WTC11 (cell line): ENCODE measurements around the gene EPS8L2.

Experiments used
- AR ChIP-seq: fragments of 250-450 bp; sonication (Bioruptor Pico); IDR thresholded peaks from 2 replicates; pipeline ENCODE4 v1.9.0; 2021; ENCODE audit warnings: mild to moderate bottlenecking
- CREB1 ChIP-seq: sonication (generic); formaldehyde crosslinking; IDR thresholded peaks from 2 replicates; pipeline ENCODE4 v1.8.0; 2023; ENCODE audit warnings: mild to moderate bottlenecking, missing genetic modification reagents
- ESRRA ChIP-seq: sonication (generic); formaldehyde crosslinking; IDR thresholded peaks from 2 replicates; pipeline ENCODE4 v1.8.1; 2022; ENCODE audit warnings: mild to moderate bottlenecking, missing genetic modification reagents, borderline replicate concordance
- FOXP4 ChIP-seq: sonication (generic); formaldehyde crosslinking; IDR thresholded peaks from 2 replicates; pipeline ENCODE4 v1.8.0; 2022; ENCODE audit warnings: mild to moderate bottlenecking, missing genetic modification reagents
- IRF2 ChIP-seq: sonication (generic); formaldehyde crosslinking; IDR thresholded peaks from 2 replicates; pipeline ENCODE4 v1.8.0; 2022; ENCODE audit warnings: low read depth, missing genetic modification reagents, borderline replicate concordance
- KAT7 ChIP-seq: sonication (generic); formaldehyde crosslinking; IDR thresholded peaks from 2 replicates; pipeline ENCODE4 v1.8.1; 2023; ENCODE audit warnings: missing genetic modification reagents, mild to moderate bottlenecking, borderline replicate concordance
- SMAD3 ChIP-seq: sonication (generic); formaldehyde crosslinking; IDR thresholded peaks from 2 replicates; pipeline ENCODE4 v1.8.0; 2022; ENCODE audit warnings: missing genetic modification reagents, mild to moderate bottlenecking, borderline replicate concordance
- SP1 ChIP-seq: sonication (generic); formaldehyde crosslinking; conservative IDR thresholded peaks from 2 replicates; pipeline ENCODE4 v1.8.1; 2022; ENCODE audit warnings: missing genetic modification reagents
- TEAD4 ChIP-seq: sonication (generic); formaldehyde crosslinking; IDR thresholded peaks from 2 replicates; pipeline ENCODE4 v1.8.0; 2022; ENCODE audit warnings: mild to moderate bottlenecking, missing genetic modification reagents
- ZBTB21 ChIP-seq: sonication (generic); formaldehyde crosslinking; IDR thresholded peaks from 2 replicates; pipeline ENCODE4 v1.8.1; 2023; ENCODE audit warnings: mild to moderate bottlenecking, missing genetic modification reagents, borderline replicate concordance
- TF ChIP-seq, protein P1 (sequence below): sonication (generic); formaldehyde crosslinking; IDR thresholded peaks from 2 replicates; pipeline ENCODE4 v1.8.0; 2022; ENCODE audit warnings: mild to moderate bottlenecking, missing genetic modification reagents
- TF ChIP-seq, protein P2 (sequence below): fragments of 200-600 bp; IDR thresholded peaks from 2 replicates; pipeline ENCODE4 v1.8.0; 2022; ENCODE audit warnings: antibody characterized with exemption
- TF ChIP-seq, protein P3 (sequence below): sonication (generic); formaldehyde crosslinking; conservative IDR thresholded peaks from 2 replicates; pipeline ENCODE4 v1.8.1; 2023; ENCODE audit warnings: mild to moderate bottlenecking, low read depth, missing genetic modification reagents, moderate library complexity
- TF ChIP-seq, protein P4 (sequence below): sonication (generic); formaldehyde crosslinking; IDR thresholded peaks from 2 replicates; pipeline ENCODE4 v1.8.0; 2022; ENCODE audit warnings: missing genetic modification reagents

- TF ChIP-seq, protein P1, sequence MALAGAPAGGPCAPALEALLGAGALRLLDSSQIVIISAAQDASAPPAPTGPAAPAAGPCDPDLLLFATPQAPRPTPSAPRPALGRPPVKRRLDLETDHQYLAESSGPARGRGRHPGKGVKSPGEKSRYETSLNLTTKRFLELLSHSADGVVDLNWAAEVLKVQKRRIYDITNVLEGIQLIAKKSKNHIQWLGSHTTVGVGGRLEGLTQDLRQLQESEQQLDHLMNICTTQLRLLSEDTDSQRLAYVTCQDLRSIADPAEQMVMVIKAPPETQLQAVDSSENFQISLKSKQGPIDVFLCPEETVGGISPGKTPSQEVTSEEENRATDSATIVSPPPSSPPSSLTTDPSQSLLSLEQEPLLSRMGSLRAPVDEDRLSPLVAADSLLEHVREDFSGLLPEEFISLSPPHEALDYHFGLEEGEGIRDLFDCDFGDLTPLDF (CRISPR knock-in tag) = no peak
- TF ChIP-seq SMAD3 (CRISPR knock-in tag) = no peak
- TF ChIP-seq TEAD4 (CRISPR knock-in tag) = no peak
- TF ChIP-seq, protein P2, sequence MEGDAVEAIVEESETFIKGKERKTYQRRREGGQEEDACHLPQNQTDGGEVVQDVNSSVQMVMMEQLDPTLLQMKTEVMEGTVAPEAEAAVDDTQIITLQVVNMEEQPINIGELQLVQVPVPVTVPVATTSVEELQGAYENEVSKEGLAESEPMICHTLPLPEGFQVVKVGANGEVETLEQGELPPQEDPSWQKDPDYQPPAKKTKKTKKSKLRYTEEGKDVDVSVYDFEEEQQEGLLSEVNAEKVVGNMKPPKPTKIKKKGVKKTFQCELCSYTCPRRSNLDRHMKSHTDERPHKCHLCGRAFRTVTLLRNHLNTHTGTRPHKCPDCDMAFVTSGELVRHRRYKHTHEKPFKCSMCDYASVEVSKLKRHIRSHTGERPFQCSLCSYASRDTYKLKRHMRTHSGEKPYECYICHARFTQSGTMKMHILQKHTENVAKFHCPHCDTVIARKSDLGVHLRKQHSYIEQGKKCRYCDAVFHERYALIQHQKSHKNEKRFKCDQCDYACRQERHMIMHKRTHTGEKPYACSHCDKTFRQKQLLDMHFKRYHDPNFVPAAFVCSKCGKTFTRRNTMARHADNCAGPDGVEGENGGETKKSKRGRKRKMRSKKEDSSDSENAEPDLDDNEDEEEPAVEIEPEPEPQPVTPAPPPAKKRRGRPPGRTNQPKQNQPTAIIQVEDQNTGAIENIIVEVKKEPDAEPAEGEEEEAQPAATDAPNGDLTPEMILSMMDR = no peak
- TF ChIP-seq CREB1 (CRISPR knock-in tag) = no peak
- TF ChIP-seq ZBTB21 (CRISPR knock-in tag) = no peak
- no peak for TF ChIP-seq SP1
- TF ChIP-seq, protein P3, sequence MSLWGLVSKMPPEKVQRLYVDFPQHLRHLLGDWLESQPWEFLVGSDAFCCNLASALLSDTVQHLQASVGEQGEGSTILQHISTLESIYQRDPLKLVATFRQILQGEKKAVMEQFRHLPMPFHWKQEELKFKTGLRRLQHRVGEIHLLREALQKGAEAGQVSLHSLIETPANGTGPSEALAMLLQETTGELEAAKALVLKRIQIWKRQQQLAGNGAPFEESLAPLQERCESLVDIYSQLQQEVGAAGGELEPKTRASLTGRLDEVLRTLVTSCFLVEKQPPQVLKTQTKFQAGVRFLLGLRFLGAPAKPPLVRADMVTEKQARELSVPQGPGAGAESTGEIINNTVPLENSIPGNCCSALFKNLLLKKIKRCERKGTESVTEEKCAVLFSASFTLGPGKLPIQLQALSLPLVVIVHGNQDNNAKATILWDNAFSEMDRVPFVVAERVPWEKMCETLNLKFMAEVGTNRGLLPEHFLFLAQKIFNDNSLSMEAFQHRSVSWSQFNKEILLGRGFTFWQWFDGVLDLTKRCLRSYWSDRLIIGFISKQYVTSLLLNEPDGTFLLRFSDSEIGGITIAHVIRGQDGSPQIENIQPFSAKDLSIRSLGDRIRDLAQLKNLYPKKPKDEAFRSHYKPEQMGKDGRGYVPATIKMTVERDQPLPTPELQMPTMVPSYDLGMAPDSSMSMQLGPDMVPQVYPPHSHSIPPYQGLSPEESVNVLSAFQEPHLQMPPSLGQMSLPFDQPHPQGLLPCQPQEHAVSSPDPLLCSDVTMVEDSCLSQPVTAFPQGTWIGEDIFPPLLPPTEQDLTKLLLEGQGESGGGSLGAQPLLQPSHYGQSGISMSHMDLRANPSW (CRISPR knock-in tag) = no peak
- TF ChIP-seq IRF2 = no peak
- no peak for TF ChIP-seq KAT7 (CRISPR knock-in tag)
- TF ChIP-seq AR = no peak
- TF ChIP-seq, protein P4, sequence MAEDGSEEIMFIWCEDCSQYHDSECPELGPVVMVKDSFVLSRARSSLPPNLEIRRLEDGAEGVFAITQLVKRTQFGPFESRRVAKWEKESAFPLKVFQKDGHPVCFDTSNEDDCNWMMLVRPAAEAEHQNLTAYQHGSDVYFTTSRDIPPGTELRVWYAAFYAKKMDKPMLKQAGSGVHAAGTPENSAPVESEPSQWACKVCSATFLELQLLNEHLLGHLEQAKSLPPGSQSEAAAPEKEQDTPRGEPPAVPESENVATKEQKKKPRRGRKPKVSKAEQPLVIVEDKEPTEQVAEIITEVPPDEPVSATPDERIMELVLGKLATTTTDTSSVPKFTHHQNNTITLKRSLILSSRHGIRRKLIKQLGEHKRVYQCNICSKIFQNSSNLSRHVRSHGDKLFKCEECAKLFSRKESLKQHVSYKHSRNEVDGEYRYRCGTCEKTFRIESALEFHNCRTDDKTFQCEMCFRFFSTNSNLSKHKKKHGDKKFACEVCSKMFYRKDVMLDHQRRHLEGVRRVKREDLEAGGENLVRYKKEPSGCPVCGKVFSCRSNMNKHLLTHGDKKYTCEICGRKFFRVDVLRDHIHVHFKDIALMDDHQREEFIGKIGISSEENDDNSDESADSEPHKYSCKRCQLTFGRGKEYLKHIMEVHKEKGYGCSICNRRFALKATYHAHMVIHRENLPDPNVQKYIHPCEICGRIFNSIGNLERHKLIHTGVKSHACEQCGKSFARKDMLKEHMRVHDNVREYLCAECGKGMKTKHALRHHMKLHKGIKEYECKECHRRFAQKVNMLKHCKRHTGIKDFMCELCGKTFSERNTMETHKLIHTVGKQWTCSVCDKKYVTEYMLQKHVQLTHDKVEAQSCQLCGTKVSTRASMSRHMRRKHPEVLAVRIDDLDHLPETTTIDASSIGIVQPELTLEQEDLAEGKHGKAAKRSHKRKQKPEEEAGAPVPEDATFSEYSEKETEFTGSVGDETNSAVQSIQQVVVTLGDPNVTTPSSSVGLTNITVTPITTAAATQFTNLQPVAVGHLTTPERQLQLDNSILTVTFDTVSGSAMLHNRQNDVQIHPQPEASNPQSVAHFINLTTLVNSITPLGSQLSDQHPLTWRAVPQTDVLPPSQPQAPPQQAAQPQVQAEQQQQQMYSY (CRISPR knock-in tag) = no peak
- TF ChIP-seq FOXP4 = no peak
- TF ChIP-seq ESRRA (CRISPR knock-in tag) = no peak
Observed at GRCh38 chr11:702462-703461, 3.3 kb upstream of the EPS8L2 start.
